H1 (cell line): Measurements from ENCODE around the gene PFN3. TPM values are rescaled to one million over a fixed set of nuclear protein-coding genes. Genes with fewer than 3 reads are reported as not detected.
A peak's percentile ranks its signal among the peaks of the same experiment; 100 is the strongest.

ENCODE experiments used
- CTCF ChIA-PET: fragments of 300-600 bp; sonication (Branson Sonifier 250); formaldehyde crosslinking; loops from one replicate; lab custom pipeline; 2021; ENCODE audit not compliant: partially characterized antibody; lab: Charles Lee
- POLR2A ChIA-PET: fragments of 300-600 bp; sonication (Branson Sonifier 250); formaldehyde crosslinking; loops from one replicate; lab custom pipeline; 2021; ENCODE audit warnings: inconsistent platforms; ENCODE audit not compliant: partially characterized antibody; lab: Charles Lee
- DNase-seq, 2 experiments: peaks; one replicate each; pipeline versions ENCODE4 v3.0.0 to v3.0.0-alpha.2; 2010 to 2022; ENCODE audit warnings: low spot score in 2 of 2, low read depth in 1 of 2, mixed read lengths in 1 of 2
- FAIRE-seq: peaks from 2 replicates; lab custom pipeline; 2011; peaks lifted over from hg19 to GRCh38; lab: Jason Lieb, UNC
- H2AFZ ChIP-seq: 2 replicates; pipeline ENCODE4 v1.8.1; 2012; ENCODE audit warnings: low read length, inconsistent platforms
- H2AK5ac ChIP-seq: 2 replicates; pipeline ENCODE4 v1.6.1; 2013; ENCODE audit warnings: low read depth, low read length
- H2BK120ac ChIP-seq: replicated peaks from 2 replicates; pipeline ENCODE3; 2013; ENCODE audit warnings: low read depth, low read length, inconsistent platforms
- H2BK12ac ChIP-seq: 2 replicates; pipeline ENCODE4 v1.6.1; 2013; ENCODE audit warnings: low read depth, low read length
- H2BK15ac ChIP-seq: 2 replicates; pipeline ENCODE4 v1.6.1; 2013; ENCODE audit warnings: low read length
- H2BK20ac ChIP-seq: 2 replicates; pipeline ENCODE4 v1.6.1; 2013; ENCODE audit warnings: low read length
- H2BK5ac ChIP-seq: 2 replicates; pipeline ENCODE4 v1.6.1; 2013; ENCODE audit warnings: low read depth, low read length
- H3K14ac ChIP-seq: 2 replicates; pipeline ENCODE4 v1.6.1; 2013; ENCODE audit warnings: inconsistent platforms; ENCODE audit not compliant: insufficient read length
- H3K18ac ChIP-seq: 2 replicates; pipeline ENCODE4 v1.6.1; 2013; ENCODE audit warnings: low read length; ENCODE audit errors: extremely low read depth
- H3K23ac ChIP-seq: 2 replicates; pipeline ENCODE4 v1.6.1; 2013; ENCODE audit warnings: inconsistent platforms; ENCODE audit not compliant: insufficient read length
- H3K23me2 ChIP-seq: 2 replicates; pipeline ENCODE4 v1.6.1; 2013; ENCODE audit warnings: low read depth, low read length
- H3K27ac ChIP-seq: 2 replicates; pipeline ENCODE4 v1.6.1; 2011; ENCODE audit warnings: low read depth, low read length, inconsistent platforms
- H3K27me3 ChIP-seq, 4 experiments: replicated peaks in 1 of 4; 1 replicate in 1 of 4; 2 replicates in 3 of 4; pipeline versions ENCODE4 v1.6.1 to v1.8.1; 2011 to 2013; ENCODE audit warnings: low read length in 3 of 4, mild to moderate bottlenecking in 3 of 4, inconsistent platforms in 2 of 4, mixed read lengths in 2 of 4, moderate library complexity in 1 of 4; ENCODE audit not compliant: control insufficient read depth in 3 of 4, insufficient read depth in 3 of 4; ENCODE audit errors: extremely low read depth in 1 of 4
- H3K36me3 ChIP-seq, 4 experiments: 2 replicates each; pipeline versions ENCODE4 v1.6.1 to v1.8.1; 2011 to 2013; ENCODE audit warnings: mild to moderate bottlenecking in 4 of 4, low read length in 3 of 4, moderate library complexity in 2 of 4, control low read depth in 1 of 4, inconsistent platforms in 1 of 4; ENCODE audit not compliant: insufficient read depth in 4 of 4, control insufficient read depth in 2 of 4
- H3K4ac ChIP-seq: replicated peaks from 2 replicates; pipeline ENCODE3; 2013; ENCODE audit warnings: low read length, low read depth, mixed read lengths, inconsistent platforms; ENCODE audit not compliant: insufficient read length
- H3K4me1 ChIP-seq, 4 experiments: replicated peaks in 1 of 4; 1 replicate in 1 of 4; 2 replicates in 3 of 4; pipeline versions ENCODE4 v1.6.1 to v1.8.1; 2011 to 2013; ENCODE audit warnings: low read length in 3 of 4, inconsistent platforms in 2 of 4, mixed read lengths in 1 of 4; ENCODE audit not compliant: insufficient read depth in 4 of 4, control insufficient read depth in 3 of 4
- H3K4me2 ChIP-seq, 2 experiments: 2 replicates each; pipeline versions ENCODE4 v1.6.1 to v1.8.1; 2011 to 2013; ENCODE audit warnings: low read depth in 2 of 2, low read length in 2 of 2, control low read depth in 1 of 2, inconsistent platforms in 1 of 2, mild to moderate bottlenecking in 1 of 2; ENCODE audit not compliant: insufficient read depth in 1 of 2
- H3K4me3 ChIP-seq, 4 experiments: fragments of 200-600, 300-600 bp in 1 of 4; sonication (generic), shearing (Covaris generic), sonication (Bioruptor Twin) in 1 of 4; 2 replicates each; pipeline versions ENCODE4 v1.5.1 to v1.8.1; 2011 to 2016; ENCODE audit warnings: low read length in 4 of 4, low read depth in 3 of 4, control low read depth in 2 of 4, inconsistent platforms in 2 of 4, mild to moderate bottlenecking in 2 of 4, mixed read lengths in 1 of 4, moderate library complexity in 1 of 4; ENCODE audit not compliant: insufficient read depth in 2 of 4; ENCODE audit errors: extremely low read depth in 1 of 4
- H3K56ac ChIP-seq: replicated peaks from 2 replicates; pipeline ENCODE3; 2013; ENCODE audit warnings: low read depth, mild to moderate bottlenecking, mixed read lengths, low read length, inconsistent platforms; ENCODE audit not compliant: insufficient read length
- H3K79me1 ChIP-seq: 2 replicates; pipeline ENCODE4 v1.6.1; 2013; ENCODE audit warnings: low read depth, low read length, control low read depth
- H3K79me2 ChIP-seq, 2 experiments: 2 replicates each; pipeline versions ENCODE4 v1.6.1 to v1.8.1; 2012 to 2013; ENCODE audit warnings: low read length in 2 of 2, mild to moderate bottlenecking in 2 of 2, inconsistent platforms in 1 of 2; ENCODE audit not compliant: insufficient read depth in 2 of 2, control insufficient read depth in 1 of 2
- H3K9ac ChIP-seq, 4 experiments: replicated peaks in 1 of 4; 1 replicate in 1 of 4; 2 replicates in 3 of 4; pipeline versions ENCODE4 v1.6.1 to v1.8.1; 2011 to 2013; ENCODE audit warnings: low read depth in 3 of 4, low read length in 3 of 4, control low read depth in 2 of 4, mild to moderate bottlenecking in 2 of 4, moderate library complexity in 2 of 4, inconsistent platforms in 1 of 4; ENCODE audit errors: extremely low read depth in 1 of 4
- H3K9me3 ChIP-seq, 2 experiments: 2 replicates each; pipeline versions ENCODE4 v1.6.1 to v1.8.1; 2012 to 2013; ENCODE audit warnings: mild to moderate bottlenecking in 2 of 2, moderate library complexity in 2 of 2, control low read depth in 1 of 2, inconsistent platforms in 1 of 2, low read depth in 1 of 2, low read length in 1 of 2, mixed read lengths in 1 of 2; ENCODE audit not compliant: insufficient read depth in 2 of 2
- H4K20me1 ChIP-seq, 2 experiments: replicated peaks in 1 of 2; 2 replicates each; pipeline versions ENCODE3 to v1.8.1; 2011 to 2013; ENCODE audit warnings: inconsistent platforms in 2 of 2, low read length in 2 of 2, mild to moderate bottlenecking in 1 of 2; ENCODE audit not compliant: insufficient read depth in 2 of 2, control insufficient read depth in 1 of 2
- H4K5ac ChIP-seq: 2 replicates; pipeline ENCODE4 v1.6.1; 2013; ENCODE audit warnings: low read length, low read depth, mixed read lengths, inconsistent platforms; ENCODE audit not compliant: insufficient read length
- H4K8ac ChIP-seq: 2 replicates; pipeline ENCODE4 v1.8.0; 2013; ENCODE audit warnings: mild to moderate bottlenecking, moderate library complexity, low read length, inconsistent platforms; ENCODE audit not compliant: insufficient read depth; ENCODE audit errors: extremely low read depth
- H4K91ac ChIP-seq: replicated peaks from 2 replicates; pipeline ENCODE3; 2013; ENCODE audit warnings: low read length, mixed read lengths, inconsistent platforms; ENCODE audit not compliant: insufficient read length
- CBX8 ChIP-seq: fragments of 300-800, 300-1000 bp; sonication (generic); IDR thresholded peaks from 2 replicates; pipeline ENCODE4 v1.7.1; 2016; ENCODE audit warnings: low read depth, low read length, borderline replicate concordance
- CREB1 ChIP-seq: IDR thresholded peaks from 2 replicates; pipeline ENCODE4 v1.6.1; 2012; ENCODE audit warnings: inconsistent platforms
- HDAC6 ChIP-seq: IDR thresholded peaks from one replicate; pipeline ENCODE4 v1.7.1; 2012; ENCODE audit warnings: low read depth, mild to moderate bottlenecking, inconsistent platforms, low read length, moderate library complexity
- KDM5A ChIP-seq: fragments of 200-600 bp; IDR thresholded peaks from 2 replicates; pipeline ENCODE4 v1.7.1; 2012; ENCODE audit warnings: mild to moderate bottlenecking, low read length, inconsistent platforms, mixed read lengths
- PHF8 ChIP-seq: fragments of 200-600 bp; sonication (generic); conservative IDR thresholded peaks from 2 replicates; pipeline ENCODE4 v1.7.1; 2012; ENCODE audit warnings: low read depth, mild to moderate bottlenecking, inconsistent platforms, low read length, moderate library complexity
- POLR2AphosphoS5 ChIP-seq: IDR thresholded peaks from 2 replicates; pipeline ENCODE4 v1.6.1; 2011; ENCODE audit warnings: low read depth, low read length
- RAD21 ChIP-seq, 2 experiments: IDR thresholded peaks in 1 of 2; conservative IDR thresholded peaks in 1 of 2; 2 replicates each; pipeline ENCODE4 v1.6.1; 2011; ENCODE audit warnings: low read depth in 2 of 2, low read length in 2 of 2, improper control_type of control experiment in 1 of 2, inconsistent platforms in 1 of 2, mild to moderate bottlenecking in 1 of 2, moderate library complexity in 1 of 2
- TEAD4 ChIP-seq: IDR thresholded peaks from 2 replicates; pipeline ENCODE4 v1.6.1; 2012; ENCODE audit warnings: low read depth, low read length, inconsistent platforms, mixed read lengths
- WGBS, 2 experiments: shearing (Covaris generic) in 1 of 2; methylation state at CpG; one replicate each; pipeline versions ENCODE4 v1.1.6 to v1.1.7; 2013 to 2015; ENCODE audit warnings: low lambda C conversion rate in 2 of 2, mixed read lengths in 2 of 2, inconsistent platforms in 1 of 2, low coverage in 1 of 2, missing lambda C conversion rate in 1 of 2; ENCODE audit not compliant: insufficient replicate concordance in 2 of 2, insufficient coverage in 1 of 2, insufficient read length in 1 of 2; ENCODE audit errors: extremely low coverage in 1 of 2, missing lambda C conversion rate in 1 of 2; 5-methylcytosine and 5-hydroxymethylcytosine counted together
- polyA plus RNA-seq, 7 experiments: library from polyadenylated mRNA; depleted of rRNA in 3 of 7; stranded (reverse) in 5 of 7; unstranded in 2 of 7; fragments of >200 nt in 5 of 7; fragments of 200-250 nt in 2 of 7; gene quantifications; 1 replicate in 5 of 7; 2 replicates in 1 of 7; 4 replicates in 1 of 7; pipeline versions ENCODE4 v1.2.1 to v1.2.3, GENCODE V29; 2011 to 2013; ENCODE audit warnings: missing spikeins in 2 of 7, mixed read lengths in 2 of 7
- total RNA-seq: library from RNA; stranded (reverse); fragmentation: NEBNext Ultra II Directional; extraction: Animal tissue kit (Norgen Biotek cat#: 25700); gene quantifications from 2 replicates; pipeline ENCODE4 v1.2.1, GENCODE V29; 2021
- TF ChIP-seq, protein P1 (sequence below): IDR thresholded peaks from 2 replicates; pipeline ENCODE4 v1.6.1; 2012; ENCODE audit warnings: inconsistent platforms
- TF ChIP-seq, protein P2 (sequence below): IDR thresholded peaks from 2 replicates; pipeline ENCODE4 v1.6.1; 2012; ENCODE audit warnings: inconsistent platforms

PFN3 gene
- total and polyA plus RNA-seq, 2 of the 8 experiments (the other 6 are each of a cell fraction or from before 2014, with no cell fraction given), result not detected

DNA sequence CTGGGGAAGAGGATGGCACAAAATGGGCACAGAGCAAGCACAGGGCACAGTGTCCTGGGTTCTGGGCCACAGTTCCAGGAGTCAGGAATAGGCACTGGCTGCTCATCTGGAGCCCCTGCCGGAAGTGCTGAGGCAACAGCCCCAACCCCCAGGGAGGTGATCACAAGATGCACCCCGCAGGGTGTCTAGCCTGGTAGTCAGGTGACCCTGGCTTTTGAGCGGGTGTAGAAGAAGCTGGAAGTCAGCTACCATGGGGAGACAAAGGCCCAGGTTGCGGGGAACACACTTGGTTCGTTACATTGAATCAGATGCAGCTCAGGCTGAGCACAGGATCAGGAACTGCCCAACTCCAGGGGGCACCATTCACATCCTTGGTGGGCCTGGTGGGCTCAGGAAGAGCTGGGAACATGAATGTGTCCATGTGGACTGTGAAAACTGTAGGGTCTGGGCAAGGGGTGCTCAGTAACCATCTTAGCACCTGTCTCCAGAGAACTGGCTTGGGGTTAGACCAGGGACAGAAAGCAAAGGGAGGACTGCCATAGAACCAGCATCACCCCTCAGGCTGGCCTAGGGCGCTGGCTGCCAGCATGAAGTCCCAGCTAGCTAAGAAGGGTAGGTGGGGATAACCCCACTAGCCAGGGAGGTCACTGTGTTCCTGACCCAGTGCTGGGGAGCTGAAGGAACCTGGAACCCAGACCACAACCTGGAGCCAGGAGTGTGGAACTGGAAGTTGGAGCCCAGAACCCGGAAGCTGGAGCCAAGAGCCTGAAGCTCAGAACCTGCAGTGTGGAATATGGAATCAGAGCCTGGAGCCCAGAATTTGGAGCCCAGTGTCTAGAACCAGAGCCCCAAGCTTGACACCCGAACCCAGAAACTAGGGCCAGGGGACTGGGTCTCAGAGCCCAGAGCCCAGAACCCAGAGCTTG, 22.3 kb downstream of the PFN3 start:
- Histone ChIP-seq H4K5ac (no peak overlapping the region), H3K79me1 (no peaks in the 10 kb centered on the region), H2BK5ac (no peak overlapping the region), H3K9me3 (no peaks in the 10 kb centered on the region), H2BK120ac (no peak overlapping the region), H2BK20ac (no peak overlapping the region), H4K8ac (peak overlapping the region; percentile 57), H4K91ac (no peak overlapping the region), H3K27me3 (peaks cover 0 to 2% (median 0%) of the 10 kb centered on the region in 4 experiments; a peak in 2 of 7 replicates), H3K36me3 (no peaks in the 10 kb centered on the region), H3K9ac (no peak overlapping the region), H4K20me1 (no peaks in the 10 kb centered on the region), H3K56ac (no peak overlapping the region), H3K4me3 (no peak overlapping the region), H2BK15ac (no peak overlapping the region; the same call in 1 of the 2 replicates), H2AK5ac (peak overlapping the region; percentile 60; the same call in 1 of the 2 replicates), H2BK12ac (peak overlapping the region; percentile 90; the same call in 1 of the 2 replicates), H3K14ac (no peak overlapping the region), H3K4me1 (peaks cover 0 to 20% (median 6%) of the 10 kb centered on the region in 4 experiments; a peak in 6 of 7 replicates), H3K27ac (no peak overlapping the region), H3K23me2 (no peaks in the 10 kb centered on the region), H3K4ac (no peak overlapping the region), H3K23ac (no peak overlapping the region), H3K18ac (no peak overlapping the region; the same call in 1 of the 2 replicates), H3K79me2 (no peaks in the 10 kb centered on the region), H2AFZ (no peak overlapping the region), H3K4me2 (no peak overlapping the region)
- DNase-seq, result no peak
- ChIA-PET POLR2A (interaction anchor here (0.7 to 3.5 kb wide), 11 partner anchors 9 to 79 kb away, joined by 3 to 16 read pairs (median 3); partner anchors contain the start of gene GRK6), CTCF (interaction anchor here (0.6 to 16.9 kb wide), 24 partner anchors 8 to 82 kb away, joined by 3 to 363 read pairs (median 4); partner anchors contain the start of genes PFN3, PRR7 and SLC34A1)
- no peak for FAIRE-seq
- 91% methylated on average over 8 of the region's 8 CpGs; no CpG with 5 or more reads in 1 of the 2 experiments for WGBS, 2 experiments
- TF ChIP-seq TEAD4 (no peak), KDM5A (no peak), RAD21 (IDR thresholded peaks at IDR 0.05 in 1 of 2, conservative IDR thresholded peaks at IDR 0.05 in 1 of 2; ENCODE audit: low read depth in 2 of 2, low read length in 2 of 2) (no peak), HDAC6 (no peak), PHF8 (no peak), POLR2AphosphoS5 (no peak), CREB1 (no peak), CBX8 (no peak)
- TF ChIP-seq, protein P1, sequence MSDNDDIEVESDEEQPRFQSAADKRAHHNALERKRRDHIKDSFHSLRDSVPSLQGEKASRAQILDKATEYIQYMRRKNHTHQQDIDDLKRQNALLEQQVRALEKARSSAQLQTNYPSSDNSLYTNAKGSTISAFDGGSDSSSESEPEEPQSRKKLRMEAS, result no peak
- TF ChIP-seq, protein P2, sequence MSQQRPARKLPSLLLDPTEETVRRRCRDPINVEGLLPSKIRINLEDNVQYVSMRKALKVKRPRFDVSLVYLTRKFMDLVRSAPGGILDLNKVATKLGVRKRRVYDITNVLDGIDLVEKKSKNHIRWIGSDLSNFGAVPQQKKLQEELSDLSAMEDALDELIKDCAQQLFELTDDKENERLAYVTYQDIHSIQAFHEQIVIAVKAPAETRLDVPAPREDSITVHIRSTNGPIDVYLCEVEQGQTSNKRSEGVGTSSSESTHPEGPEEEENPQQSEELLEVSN, result no peak
